ENCODE results near the gene CEPT1.

The CEPT1 gene

GRCh38 chr1:111225717-111226400 lies 85.8 kb downstream of the CEPT1 start:
- DNase-seq (ENCODE audit: low read depth in 1 of 2, low spot score in 1 of 2) = no peak

- DNase-seq (ENCODE audit: low read depth in 1 of 2, low spot score in 1 of 2) = no peak
These were observed 87.4 kb downstream of the CEPT1 start, which contains the start of gene CHI3L2 for GRCh38 chr1:111227434-111227833. Gene CHI3L2 (plus strand): TSS chr1:111227713. CDS start chr1:111227730, 17 bp downstream.

- DNase-seq (ENCODE audit: low read depth in 1 of 2, low spot score in 1 of 2) = no peak
These were observed 88.1 kb downstream of the CEPT1 start for GRCh38 chr1:111227851-111228747.

- DNase-seq (ENCODE audit: low read depth in 1 of 2, low spot score in 1 of 2) = no peak
These were observed 88.7 kb downstream of the CEPT1 start for GRCh38 chr1:111228748-111229126.

- DNase-seq (ENCODE audit: low read depth in 1 of 2, low spot score in 1 of 2) = no peak
These were observed 92.1 kb downstream of the CEPT1 start for GRCh38 chr1:111232134-111232533.

- DNase-seq (ENCODE audit: low read depth in 1 of 2, low spot score in 1 of 2) = no peak
These were observed 94.2 kb downstream of the CEPT1 start for GRCh38 chr1:111234258-111234657.

Measured in stimulated activated CD4-positive, alpha-beta T cell treated with anti-CD3 and anti-CD28 coated beads, Interleukin-15, amount 100 ng/mL, for 1 hour (primary cell).